NCI-H2107 treated with DMSO at 0.1 percent for 48 hours (cell line): ENCODE measurements around the gene SHKBP1.
"Not testable (repeated sequence)": the region's sequence is repeated elsewhere in the genome, so short reads cannot be mapped to it uniquely, and the experiment has no call there.

Source experiments
- DNase-seq: peaks from one replicate; lab custom pipeline; 2025; ENCODE audit not compliant: unreplicated experiment; lab: John Stamatoyannopoulos, UW

The SHKBP1 gene

GRCh38 chr19:40555978-40556689 is 20.5 kb upstream of the SHKBP1 start:
- no peak for DNase-seq

GRCh38 chr19:40556953-40557530 is 19.6 kb upstream of the SHKBP1 start:
- DNase-seq: no peak

DNA sequence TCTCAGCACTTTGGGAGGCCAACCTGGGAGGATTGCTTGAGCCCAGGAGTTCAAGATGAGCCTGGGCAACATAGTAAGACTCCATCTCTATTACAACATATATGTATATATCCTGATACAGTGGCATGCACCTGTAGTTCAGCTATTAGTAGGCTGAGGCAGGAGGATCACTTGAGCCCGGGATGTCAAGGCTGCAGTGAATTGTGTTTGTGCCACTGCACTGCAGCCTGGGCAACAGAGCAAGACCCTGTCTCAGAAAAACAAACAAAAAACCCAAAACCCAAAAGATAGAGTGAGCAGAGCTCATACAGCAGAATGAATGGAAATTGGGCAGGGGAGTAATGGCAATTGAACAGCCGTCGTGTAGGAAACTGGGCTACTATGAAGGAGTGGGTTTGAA is 17.3 kb upstream of the SHKBP1 start:
- no peak for DNase-seq

DNA sequence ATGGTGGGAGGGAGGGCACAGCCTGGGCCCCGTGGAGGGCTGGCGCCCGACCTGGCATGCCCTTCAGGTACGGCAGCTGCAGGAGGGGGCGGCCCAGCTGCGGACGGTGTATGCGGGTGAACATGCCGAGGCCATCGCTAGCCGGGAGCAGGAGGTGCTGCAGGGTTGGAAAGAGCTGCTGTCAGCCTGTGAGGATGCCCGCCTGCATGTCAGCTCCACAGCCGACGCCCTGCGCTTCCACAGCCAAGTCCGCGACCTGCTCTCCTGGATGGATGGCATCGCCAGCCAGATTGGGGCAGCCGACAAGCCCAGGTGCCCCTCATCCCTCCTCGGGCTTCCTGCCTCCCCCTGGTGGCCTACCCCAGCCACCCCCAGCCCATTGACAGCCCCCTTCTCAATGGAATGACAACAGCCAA is 16.6 kb upstream of the SHKBP1 start:
- no peak for DNase-seq

- DNase-seq: no peak
These were observed 14.7 kb upstream of the SHKBP1 start for GRCh38 chr19:40561947-40562346.

DNA sequence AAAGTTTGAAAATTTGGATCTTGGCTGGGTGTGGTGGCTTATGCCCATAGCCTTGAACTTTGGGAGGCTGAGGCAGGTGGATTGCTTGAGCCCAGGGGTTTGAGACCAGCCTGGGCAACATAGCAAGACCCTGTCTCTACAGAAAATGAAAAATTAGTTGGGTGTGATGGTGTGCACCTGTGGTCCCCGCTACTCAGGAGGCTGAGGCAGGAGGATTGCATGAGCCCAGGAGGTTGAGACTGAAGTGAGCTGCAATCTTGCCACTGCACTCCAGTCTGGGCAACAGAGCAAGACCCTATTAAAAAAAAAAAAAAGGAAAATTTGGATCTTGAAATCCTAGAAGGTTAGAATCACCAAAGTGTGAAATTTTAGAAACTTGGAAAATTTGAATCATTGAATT is 12.1 kb upstream of the SHKBP1 start:
- not testable (repeated sequence) for DNase-seq

DNA sequence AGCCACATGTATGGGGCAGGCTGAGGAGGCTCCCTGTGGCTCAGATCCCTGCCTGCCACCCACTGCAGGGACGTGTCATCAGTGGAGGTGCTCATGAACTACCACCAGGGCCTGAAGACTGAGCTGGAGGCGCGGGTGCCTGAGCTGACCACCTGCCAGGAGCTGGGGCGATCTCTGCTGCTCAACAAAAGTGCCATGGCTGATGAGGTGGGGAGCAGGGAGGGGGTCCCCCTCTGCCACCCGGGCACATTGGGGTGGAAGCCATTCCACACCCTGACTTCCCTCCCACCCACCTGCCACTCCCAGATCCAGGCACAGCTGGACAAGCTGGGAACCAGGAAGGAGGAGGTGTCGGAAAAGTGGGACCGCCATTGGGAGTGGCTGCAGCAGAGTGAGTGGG is 11.3 kb upstream of the SHKBP1 start:
- no peak for DNase-seq

- no peak for DNase-seq
These were observed 10.7 kb upstream of the SHKBP1 start for GRCh38 chr19:40565910-40566495.

DNA sequence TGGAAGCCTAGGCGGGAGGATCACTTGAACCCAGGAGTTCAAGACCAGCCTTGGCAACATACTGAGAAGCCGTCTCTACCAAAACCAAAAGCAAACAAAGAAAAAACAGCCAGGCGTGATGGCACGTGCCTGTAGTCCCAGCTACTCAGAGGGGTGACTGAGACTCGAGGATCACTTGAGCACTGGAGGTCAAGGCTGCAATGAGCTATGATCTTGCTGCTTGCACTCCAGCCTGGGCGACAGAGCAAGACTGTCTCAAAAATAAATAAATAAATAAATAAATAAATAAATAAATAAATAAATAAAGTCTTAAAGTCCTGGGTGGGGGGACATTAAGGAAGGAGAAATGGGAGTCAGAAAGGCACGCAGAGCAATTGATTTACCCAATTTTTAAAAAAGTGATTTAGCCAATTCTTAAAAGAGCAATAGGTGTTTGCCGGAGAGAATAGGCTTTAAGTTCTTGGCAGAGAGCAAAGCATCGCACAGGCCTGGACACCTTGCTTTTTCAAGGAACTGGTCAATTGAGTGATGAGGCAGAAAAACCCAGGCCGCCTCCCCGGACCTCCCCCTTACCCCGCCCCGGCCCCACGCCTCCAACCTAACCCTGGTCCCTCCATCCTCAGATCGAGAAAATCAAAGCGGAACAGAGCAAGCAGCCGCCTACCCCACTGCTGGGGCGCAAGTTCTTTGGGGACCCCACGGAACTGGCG is 9.5 kb upstream of the SHKBP1 start:
- DNase-seq: no peak

GRCh38 chr19:40567750-40568494 is 8.8 kb upstream of the SHKBP1 start:
- no peak for DNase-seq

GRCh38 chr19:40570313-40571004 is 6.2 kb upstream of the SHKBP1 start:
- peak; percentile 90 for DNase-seq

DNA sequence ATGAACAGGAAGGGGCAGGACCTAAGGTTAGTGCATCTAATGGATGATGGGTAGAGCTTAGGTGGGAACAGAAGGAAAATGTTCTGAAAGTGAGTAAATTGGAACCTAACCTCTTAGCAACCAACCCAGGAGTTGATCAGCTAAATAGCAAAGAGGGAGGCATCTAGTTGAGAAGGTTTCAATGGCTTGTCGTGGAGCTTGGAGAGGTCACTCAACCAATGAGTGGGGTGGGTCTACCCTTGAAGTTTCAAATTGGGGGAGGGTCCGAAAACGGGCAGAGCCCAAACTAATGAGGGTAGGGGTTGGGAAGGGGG is 5.7 kb upstream of the SHKBP1 start:
- DNase-seq: no peak

DNA sequence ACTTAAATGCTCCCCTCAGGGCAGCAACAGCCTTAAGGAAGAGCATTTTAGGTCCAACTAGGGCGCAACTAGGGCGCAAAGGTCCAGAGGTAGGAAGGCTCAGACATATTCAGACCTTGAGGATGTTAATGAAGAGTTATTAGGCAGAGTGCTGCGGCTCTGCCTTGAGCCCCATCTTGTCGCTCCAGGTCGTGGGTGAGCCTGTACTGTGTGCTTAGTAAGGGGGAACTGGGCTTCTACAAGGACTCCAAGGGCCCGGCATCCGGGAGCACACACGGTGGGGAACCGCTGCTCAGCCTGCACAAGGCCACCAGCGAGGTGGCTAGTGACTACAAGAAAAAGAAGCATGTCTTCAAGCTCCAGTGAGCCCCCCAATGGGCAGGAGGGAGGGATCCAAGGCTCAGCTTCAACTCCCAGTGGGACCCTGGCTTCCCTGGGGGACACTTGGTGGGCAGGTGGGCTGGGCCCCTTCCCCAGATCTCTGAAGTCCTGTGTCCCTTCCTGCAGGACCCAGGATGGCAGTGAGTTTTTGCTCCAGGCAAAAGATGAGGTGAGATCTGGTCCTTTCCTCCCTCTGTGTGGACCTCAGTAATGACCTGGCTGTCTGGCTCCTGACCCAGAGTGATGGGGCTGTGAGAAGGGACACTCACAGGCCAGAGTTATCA is 4.7 kb upstream of the SHKBP1 start:
- no peak for DNase-seq

DNA sequence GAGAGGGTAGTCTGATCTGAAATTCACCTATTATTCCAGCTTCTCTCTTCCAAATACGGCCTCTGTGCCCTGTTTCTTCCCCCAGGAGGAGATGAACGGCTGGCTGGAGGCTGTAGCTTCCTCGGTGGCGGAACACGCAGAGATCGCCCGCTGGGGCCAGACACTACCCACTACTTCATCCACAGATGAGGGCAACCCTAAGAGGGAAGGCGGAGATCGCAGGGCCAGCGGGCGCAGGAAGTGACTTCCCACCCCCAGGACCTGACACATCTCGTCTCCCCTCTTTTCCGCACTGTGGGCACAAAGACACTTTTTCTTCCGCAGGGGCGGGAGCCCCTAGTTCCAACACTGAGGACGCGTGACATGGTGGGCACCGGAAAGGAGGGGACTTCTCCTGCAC is 1.3 kb upstream of the SHKBP1 start:
- no peak for DNase-seq

GRCh38 chr19:40576151-40576584 is 505 bp upstream of the SHKBP1 start:
- DNase-seq: no peak

DNA sequence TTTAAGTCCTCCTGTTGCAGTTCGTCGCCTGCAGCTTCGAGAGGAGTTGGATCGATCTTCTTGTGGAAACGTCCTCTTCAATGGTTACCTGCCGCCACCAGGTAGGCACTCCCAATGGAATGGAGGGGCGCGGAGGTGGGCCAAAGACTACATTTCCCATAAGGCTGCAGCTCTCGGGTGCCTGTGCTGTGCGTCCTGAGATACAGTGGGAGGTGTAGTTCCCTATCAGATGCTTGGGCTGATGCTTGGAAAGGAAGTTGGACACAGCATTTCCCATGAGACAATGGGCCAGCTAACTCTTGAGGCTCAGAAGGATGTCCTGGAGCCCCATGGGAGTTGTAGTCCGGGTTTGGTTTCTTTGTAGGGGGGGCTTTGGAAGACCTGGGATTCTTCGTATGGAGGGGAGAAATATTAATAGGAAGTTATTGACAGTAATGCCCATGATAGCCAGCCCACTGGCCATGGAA is 1.8 kb downstream of the SHKBP1 start:
- DNase-seq: no peak

GRCh38 chr19:40580619-40581018 is 3.9 kb downstream of the SHKBP1 start:
- DNase-seq: no peak

GRCh38 chr19:40581531-40581930 is 4.9 kb downstream of the SHKBP1 start:
- no peak for DNase-seq

DNA sequence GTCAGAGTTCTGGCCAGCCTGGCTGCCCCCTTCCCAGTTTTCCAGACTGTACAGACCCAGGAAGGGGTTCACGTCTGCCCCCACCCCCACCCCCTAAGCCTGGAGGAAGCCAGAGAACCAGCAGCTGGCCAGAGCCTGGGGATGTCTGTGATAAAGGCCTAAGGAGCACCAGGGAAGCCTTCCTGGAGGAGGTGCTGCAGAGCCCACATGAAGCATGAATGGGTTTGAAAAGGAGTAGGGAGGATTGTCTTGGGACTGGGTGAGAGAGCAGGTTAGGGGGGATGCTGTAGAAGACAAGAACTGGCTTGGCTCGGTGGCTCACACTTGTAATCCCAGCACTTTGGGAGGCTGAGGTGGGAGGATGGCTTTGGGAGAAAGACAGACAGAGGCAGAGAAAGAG is 5.8 kb downstream of the SHKBP1 start:
- DNase-seq: no peak

DNA sequence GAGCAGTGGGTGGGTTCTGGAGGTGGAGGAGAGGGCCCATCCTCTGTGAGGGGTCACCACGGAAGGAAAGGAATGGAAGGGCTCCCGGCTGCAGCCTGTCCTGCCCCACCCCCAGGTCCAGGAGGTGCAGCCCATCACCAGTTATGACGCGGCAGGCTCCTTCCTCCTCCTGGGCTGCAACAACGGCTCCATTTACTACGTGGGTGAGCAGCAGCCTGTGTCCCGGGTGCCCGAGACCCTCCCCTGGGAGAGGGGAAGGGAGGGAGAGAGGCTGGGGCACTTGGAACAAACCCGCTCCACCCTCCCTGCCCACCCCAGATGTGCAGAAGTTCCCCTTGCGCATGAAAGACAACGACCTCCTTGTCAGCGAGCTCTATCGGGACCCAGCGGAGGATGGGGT is 6.6 kb downstream of the SHKBP1 start:
- no peak for DNase-seq
